HepG2 (cell line): Measurements from ENCODE around the gene TMEM154. TPM values are rescaled to one million over a fixed set of nuclear protein-coding genes. Genes with fewer than 3 reads are reported as not detected.

Experiments
- ATAC-seq: fragments of 200-7000 bp; cut with Tn5 transposase; 3 replicates; pipeline ENCODE4 v1.9.1; 2020; ENCODE audit warnings: mild to moderate bottlenecking, moderate library complexity
- BruUV-seq: library from RNA; stranded (reverse); fragments of 400-500 nt; replicated peaks from 2 replicates; lab custom pipeline; 2021; lab: Mats Ljungman, UMichigan
- CTCF ChIA-PET: fragments of 300-600 bp; formaldehyde crosslinking; extraction: SDS; loops from one replicate; lab custom pipeline; 2021; ENCODE audit warnings: low total read pairs, inconsistent platforms, low intra/inter-chr PET ratio; lab: Yijun Ruan, JAX
- POLR2A ChIA-PET: fragments of 350-600 bp; sonication (Branson Sonifier 250); formaldehyde crosslinking; loops from one replicate; lab custom pipeline; 2020; ENCODE audit warnings: antibody characterized with exemption, inconsistent platforms; lab: Yijun Ruan, JAX
- DNase-seq: peaks from one replicate; pipeline ENCODE4 v3.0.0-alpha.2; 2015; ENCODE audit warnings: low spot score
- FAIRE-seq: peaks from 3 replicates; lab custom pipeline; 2011; peaks lifted over from hg19 to GRCh38; lab: Jason Lieb, UNC
- H2AFZ ChIP-seq: one replicate; pipeline ENCODE4 v1.6.1; 2011; ENCODE audit warnings: low read length, inconsistent platforms
- H3K27ac ChIP-seq: fragments of 300-600 bp; 3 replicates; pipeline ENCODE4 v1.8.0; 2011; ENCODE audit warnings: mixed run types, mild to moderate bottlenecking, mixed read lengths, low read length, inconsistent platforms; ENCODE audit not compliant: insufficient read depth; ENCODE audit errors: extremely low read length
- H3K27me3 ChIP-seq, 2 experiments: fragments of 200-600 bp in 1 of 2; 2 replicates in 1 of 2; 3 replicates in 1 of 2; pipeline versions ENCODE4 v1.6.0 to v1.8.0; 2011; ENCODE audit warnings: low read length in 2 of 2, mild to moderate bottlenecking in 2 of 2, moderate library complexity in 2 of 2, inconsistent platforms in 1 of 2; ENCODE audit not compliant: insufficient read depth in 2 of 2, control insufficient read depth in 1 of 2
- H3K36me3 ChIP-seq, 2 experiments: fragments of 200-600 bp in 1 of 2; replicated peaks in 1 of 2; 2 replicates in 1 of 2; 3 replicates in 1 of 2; pipeline versions ENCODE4 v1.5.1 to v1.8.0; 2011; ENCODE audit warnings: low read length in 2 of 2, inconsistent platforms in 1 of 2; ENCODE audit not compliant: insufficient read depth in 2 of 2, control insufficient read depth in 1 of 2
- H3K4me1 ChIP-seq: 2 replicates; pipeline ENCODE4 v1.5.1; 2012; ENCODE audit warnings: low read length, inconsistent platforms; ENCODE audit not compliant: insufficient read depth
- H3K4me2 ChIP-seq: 2 replicates; pipeline ENCODE4 v1.6.0; 2011; ENCODE audit warnings: low read depth, low read length, inconsistent platforms
- H3K4me3 ChIP-seq, 3 experiments: fragments of 200-600 bp in 1 of 3; sonication (generic), shearing (Covaris generic) in 1 of 3; replicated peaks in 1 of 3; 2 replicates each; pipeline ENCODE4 v1.5.1; 2011 to 2016; ENCODE audit warnings: low read length in 3 of 3, inconsistent platforms in 2 of 3, low read depth in 2 of 3, mild to moderate bottlenecking in 2 of 3, control low read depth in 1 of 3, mixed read lengths in 1 of 3; ENCODE audit not compliant: insufficient read depth in 1 of 3
- H3K79me2 ChIP-seq: one replicate; pipeline ENCODE4 v1.6.1; 2011; ENCODE audit warnings: low read length, inconsistent platforms; ENCODE audit not compliant: insufficient read depth
- H3K9ac ChIP-seq: 2 replicates; pipeline ENCODE4 v1.6.0; 2011; ENCODE audit warnings: mild to moderate bottlenecking, low read depth, low read length, inconsistent platforms; ENCODE audit not compliant: insufficient read depth
- H3K9me3 ChIP-seq: 2 replicates; pipeline ENCODE4 v1.5.1; 2012; ENCODE audit warnings: mild to moderate bottlenecking, low read length
- H4K20me1 ChIP-seq: 2 replicates; pipeline ENCODE4 v1.6.0; 2011; ENCODE audit warnings: inconsistent platforms, mild to moderate bottlenecking, low read length, moderate library complexity; ENCODE audit not compliant: insufficient read depth
- ASH2L ChIP-seq: fragments of 300-600, 200-600 bp; sonication (generic); IDR thresholded peaks from 2 replicates; pipeline ENCODE4 v1.7.0; 2017; ENCODE audit warnings: low read depth, mild to moderate bottlenecking, moderate library complexity, mixed read lengths, low read length; ENCODE audit not compliant: insufficient read length
- NR2F1 ChIP-seq, 2 experiments: fragments of 450-650 bp in 1 of 2; formaldehyde crosslinking in 1 of 2; IDR thresholded peaks; 2 replicates each; pipeline versions ENCODE4 v1.5.0 to v1.6.1; 2016 to 2020; ENCODE audit warnings: mild to moderate bottlenecking in 1 of 2, missing compliant biosample characterization in 1 of 2, missing genetic modification reagents in 1 of 2, moderate library complexity in 1 of 2
- NR2F6 ChIP-seq, 2 experiments: IDR thresholded peaks; 2 replicates each; pipeline ENCODE4 v1.6.1; 2016; ENCODE audit warnings: antibody characterized with exemption in 1 of 2, mild to moderate bottlenecking in 1 of 2
- RXRB ChIP-seq: IDR thresholded peaks from 2 replicates; pipeline ENCODE4 v1.6.1; 2016; ENCODE audit warnings: borderline replicate concordance, missing genetic modification reagents, missing compliant biosample characterization
- SOX13 ChIP-seq, 3 experiments: fragments of 450-650 bp in 1 of 3; sonication (generic) in 1 of 3; formaldehyde crosslinking in 1 of 3; IDR thresholded peaks in 2 of 3; conservative IDR thresholded peaks in 1 of 3; 2 replicates each; pipeline versions ENCODE4 v1.5.0 to v1.6.1; 2016 to 2020; ENCODE audit warnings: antibody characterized with exemption in 1 of 3, mild to moderate bottlenecking in 1 of 3, missing compliant biosample characterization in 1 of 3, missing genetic modification reagents in 1 of 3, moderate library complexity in 1 of 3
- SOX5 ChIP-seq: IDR thresholded peaks from 2 replicates; pipeline ENCODE4 v1.6.1; 2016; ENCODE audit warnings: borderline replicate concordance
- ZNF143 ChIP-seq: sonication (generic); formaldehyde crosslinking; IDR thresholded peaks from 2 replicates; pipeline ENCODE4 v1.4.0; 2020; ENCODE audit warnings: missing genetic modification reagents
- ZNF292 ChIP-seq: sonication (generic); formaldehyde crosslinking; IDR thresholded peaks from 2 replicates; pipeline ENCODE4 v1.8.1; 2022; ENCODE audit warnings: mild to moderate bottlenecking, low read depth, missing genetic modification reagents, borderline replicate concordance
- ZNF430 ChIP-seq: sonication (generic); formaldehyde crosslinking; IDR thresholded peaks from 2 replicates; pipeline ENCODE4 v1.9.0; 2021; ENCODE audit warnings: mild to moderate bottlenecking, missing genetic modification reagents
- ZNF644 ChIP-seq: IDR thresholded peaks from 2 replicates; pipeline ENCODE4 v1.6.1; 2016; ENCODE audit warnings: low read depth
- WGBS: methylation state at CpG from one replicate; pipeline ENCODE4 v1.1.6; 2017; ENCODE audit warnings: low lambda C conversion rate; 5-methylcytosine and 5-hydroxymethylcytosine counted together
- in situ Hi-C: cut with HindIII; loops from 2 replicates; pipeline ENCODE4 v1.10.0; 2017; ENCODE audit warnings: low pct_unique_long_range_greater_than_20kb; ENCODE audit not compliant: extremely low pct_ligation_motif_present
- intact Hi-C: fragments of 100-400 bp; cut with micrococcal nuclease; formaldehyde crosslinking; loops from one replicate; pipeline ENCODE4 v1.10.0; 2022; ENCODE audit not compliant: unreplicated experiment
- polyA plus RNA-seq, 8 experiments: library from polyadenylated mRNA; depleted of rRNA in 3 of 8; stranded (reverse) in 7 of 8; unstranded in 1 of 8; fragments of >200 nt; fragmentation: Illumina TruSeq in 4 of 8; extraction: Trizol in 4 of 8; gene quantifications; 2 replicates each; pipeline versions ENCODE4 v1.2.1 to v1.2.3, GENCODE V29; 2011 to 2016; ENCODE audit warnings: low read depth in 4 of 8, missing spikeins in 1 of 8, mixed read lengths in 1 of 8; ENCODE audit not compliant: insufficient read depth in 1 of 8
- total RNA-seq, 5 experiments: library from RNA; depleted of rRNA; stranded (reverse); fragments of >200 nt; fragmentation: Illumina TruSeq; extraction: Trizol; gene quantifications; 2 replicates each; pipeline ENCODE4 v1.2.3, GENCODE V29; 2016; ENCODE audit warnings: low read depth in 1 of 5
- TF ChIP-seq, protein P1 (sequence below): sonication (generic); formaldehyde crosslinking; IDR thresholded peaks from 2 replicates; pipeline ENCODE4 v1.4.0; 2020; ENCODE audit warnings: missing genetic modification reagents
- TF ChIP-seq, protein P2 (sequence below): sonication (generic); formaldehyde crosslinking; IDR thresholded peaks from 2 replicates; pipeline ENCODE4 v1.4.0; 2020; ENCODE audit warnings: missing genetic modification reagents
- TF ChIP-seq, protein P3 (sequence below): sonication (generic); formaldehyde crosslinking; IDR thresholded peaks from 2 replicates; pipeline ENCODE4 v1.4.0; 2020; ENCODE audit warnings: missing genetic modification reagents, mild to moderate bottlenecking, borderline replicate concordance

The TMEM154 gene
- total and polyA plus RNA-seq, 2 of the 13 experiments (the other 11 are each of a cell fraction or from before 2014, with no cell fraction given), result 0.03 TPM; not detected in 1

DNA sequence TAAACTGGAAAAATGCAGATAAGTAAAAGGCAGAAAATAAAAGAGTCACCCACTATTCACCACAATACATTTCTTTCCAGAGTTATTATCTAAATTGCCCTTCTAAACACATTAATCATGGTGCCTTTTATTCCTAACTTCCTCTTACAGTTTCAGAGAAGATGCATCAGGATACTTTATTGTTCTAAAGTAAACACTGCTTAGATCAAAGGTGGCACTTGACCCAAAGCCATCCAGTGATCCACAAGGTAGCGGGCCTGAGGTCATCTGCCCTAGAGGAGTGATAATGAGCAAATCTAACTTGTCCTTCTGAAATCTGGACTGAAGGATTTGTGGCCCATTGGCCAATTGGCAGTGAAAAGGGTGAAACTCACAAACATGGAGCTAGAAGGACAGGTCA lies 12.0 kb upstream of the TMEM154 start:
- Histone ChIP-seq H3K4me1 (peaks cover 30% of the 10 kb centered on the region), H3K9ac (no peak overlapping the region), H3K27me3 (no peaks in the 10 kb centered on the region; a peak in 1 of 5 replicates), H3K4me2 (no peak overlapping the region), H3K4me3 (no peak overlapping the region), H2AFZ (no peak overlapping the region), H3K9me3 (no peaks in the 10 kb centered on the region), H3K36me3 (no peaks in the 10 kb centered on the region), H3K79me2 (no peaks in the 10 kb centered on the region), H4K20me1 (no peaks in the 10 kb centered on the region), H3K27ac (no peak overlapping the region)
- in situ Hi-C loops, result no loop called here
- peak; percentile 20 for DNase-seq
- CTCF ChIA-PET, result no interaction called here
- no peak; the same call in 2 of the 3 replicates for ATAC-seq
- BruUV-seq, result no TSS peak
- FAIRE-seq, result no peak
- intact Hi-C loops, result no loop called here
- WGBS, result 0% methylated on average over 1 of the region's 1 CpG
- POLR2A ChIA-PET, result no interaction called here
- no peak for TF ChIP-seq ZNF430 (CRISPR knock-in tag)
- no peak for TF ChIP-seq SOX13 (IDR thresholded peaks at IDR 0.05)
- TF ChIP-seq SOX13 (CRISPR knock-in tag; conservative IDR thresholded peaks at IDR 0.05 in 1 of 2, IDR thresholded peaks at IDR 0.05 in 1 of 2), result peak in 1 of 2 experiments; percentile 29; a peak in 1 of 4 replicates
- peak; percentile 51; the same call in 1 of the 2 replicates for TF ChIP-seq SOX5 (CRISPR knock-in tag)
- no peak for TF ChIP-seq ZNF143 (CRISPR knock-in tag)
- peak; percentile 32; the same call in 1 of the 2 replicates for TF ChIP-seq ZNF644 (CRISPR knock-in tag)
- TF ChIP-seq, protein P1, sequence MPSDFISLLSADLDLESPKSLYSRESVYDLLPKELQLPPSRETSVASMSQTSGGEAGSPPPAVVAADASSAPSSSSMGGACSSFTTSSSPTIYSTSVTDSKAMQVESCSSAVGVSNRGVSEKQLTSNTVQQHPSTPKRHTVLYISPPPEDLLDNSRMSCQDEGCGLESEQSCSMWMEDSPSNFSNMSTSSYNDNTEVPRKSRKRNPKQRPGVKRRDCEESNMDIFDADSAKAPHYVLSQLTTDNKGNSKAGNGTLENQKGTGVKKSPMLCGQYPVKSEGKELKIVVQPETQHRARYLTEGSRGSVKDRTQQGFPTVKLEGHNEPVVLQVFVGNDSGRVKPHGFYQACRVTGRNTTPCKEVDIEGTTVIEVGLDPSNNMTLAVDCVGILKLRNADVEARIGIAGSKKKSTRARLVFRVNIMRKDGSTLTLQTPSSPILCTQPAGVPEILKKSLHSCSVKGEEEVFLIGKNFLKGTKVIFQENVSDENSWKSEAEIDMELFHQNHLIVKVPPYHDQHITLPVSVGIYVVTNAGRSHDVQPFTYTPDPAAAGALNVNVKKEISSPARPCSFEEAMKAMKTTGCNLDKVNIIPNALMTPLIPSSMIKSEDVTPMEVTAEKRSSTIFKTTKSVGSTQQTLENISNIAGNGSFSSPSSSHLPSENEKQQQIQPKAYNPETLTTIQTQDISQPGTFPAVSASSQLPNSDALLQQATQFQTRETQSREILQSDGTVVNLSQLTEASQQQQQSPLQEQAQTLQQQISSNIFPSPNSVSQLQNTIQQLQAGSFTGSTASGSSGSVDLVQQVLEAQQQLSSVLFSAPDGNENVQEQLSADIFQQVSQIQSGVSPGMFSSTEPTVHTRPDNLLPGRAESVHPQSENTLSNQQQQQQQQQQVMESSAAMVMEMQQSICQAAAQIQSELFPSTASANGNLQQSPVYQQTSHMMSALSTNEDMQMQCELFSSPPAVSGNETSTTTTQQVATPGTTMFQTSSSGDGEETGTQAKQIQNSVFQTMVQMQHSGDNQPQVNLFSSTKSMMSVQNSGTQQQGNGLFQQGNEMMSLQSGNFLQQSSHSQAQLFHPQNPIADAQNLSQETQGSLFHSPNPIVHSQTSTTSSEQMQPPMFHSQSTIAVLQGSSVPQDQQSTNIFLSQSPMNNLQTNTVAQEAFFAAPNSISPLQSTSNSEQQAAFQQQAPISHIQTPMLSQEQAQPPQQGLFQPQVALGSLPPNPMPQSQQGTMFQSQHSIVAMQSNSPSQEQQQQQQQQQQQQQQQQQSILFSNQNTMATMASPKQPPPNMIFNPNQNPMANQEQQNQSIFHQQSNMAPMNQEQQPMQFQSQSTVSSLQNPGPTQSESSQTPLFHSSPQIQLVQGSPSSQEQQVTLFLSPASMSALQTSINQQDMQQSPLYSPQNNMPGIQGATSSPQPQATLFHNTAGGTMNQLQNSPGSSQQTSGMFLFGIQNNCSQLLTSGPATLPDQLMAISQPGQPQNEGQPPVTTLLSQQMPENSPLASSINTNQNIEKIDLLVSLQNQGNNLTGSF (CRISPR knock-in tag), result no peak
- TF ChIP-seq ASH2L, result no peak
- TF ChIP-seq, protein P2, sequence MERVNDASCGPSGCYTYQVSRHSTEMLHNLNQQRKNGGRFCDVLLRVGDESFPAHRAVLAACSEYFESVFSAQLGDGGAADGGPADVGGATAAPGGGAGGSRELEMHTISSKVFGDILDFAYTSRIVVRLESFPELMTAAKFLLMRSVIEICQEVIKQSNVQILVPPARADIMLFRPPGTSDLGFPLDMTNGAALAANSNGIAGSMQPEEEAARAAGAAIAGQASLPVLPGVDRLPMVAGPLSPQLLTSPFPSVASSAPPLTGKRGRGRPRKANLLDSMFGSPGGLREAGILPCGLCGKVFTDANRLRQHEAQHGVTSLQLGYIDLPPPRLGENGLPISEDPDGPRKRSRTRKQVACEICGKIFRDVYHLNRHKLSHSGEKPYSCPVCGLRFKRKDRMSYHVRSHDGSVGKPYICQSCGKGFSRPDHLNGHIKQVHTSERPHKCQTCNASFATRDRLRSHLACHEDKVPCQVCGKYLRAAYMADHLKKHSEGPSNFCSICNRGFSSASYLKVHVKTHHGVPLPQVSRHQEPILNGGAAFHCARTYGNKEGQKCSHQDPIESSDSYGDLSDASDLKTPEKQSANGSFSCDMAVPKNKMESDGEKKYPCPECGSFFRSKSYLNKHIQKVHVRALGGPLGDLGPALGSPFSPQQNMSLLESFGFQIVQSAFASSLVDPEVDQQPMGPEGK (CRISPR knock-in tag), result no peak
- TF ChIP-seq, protein P3, sequence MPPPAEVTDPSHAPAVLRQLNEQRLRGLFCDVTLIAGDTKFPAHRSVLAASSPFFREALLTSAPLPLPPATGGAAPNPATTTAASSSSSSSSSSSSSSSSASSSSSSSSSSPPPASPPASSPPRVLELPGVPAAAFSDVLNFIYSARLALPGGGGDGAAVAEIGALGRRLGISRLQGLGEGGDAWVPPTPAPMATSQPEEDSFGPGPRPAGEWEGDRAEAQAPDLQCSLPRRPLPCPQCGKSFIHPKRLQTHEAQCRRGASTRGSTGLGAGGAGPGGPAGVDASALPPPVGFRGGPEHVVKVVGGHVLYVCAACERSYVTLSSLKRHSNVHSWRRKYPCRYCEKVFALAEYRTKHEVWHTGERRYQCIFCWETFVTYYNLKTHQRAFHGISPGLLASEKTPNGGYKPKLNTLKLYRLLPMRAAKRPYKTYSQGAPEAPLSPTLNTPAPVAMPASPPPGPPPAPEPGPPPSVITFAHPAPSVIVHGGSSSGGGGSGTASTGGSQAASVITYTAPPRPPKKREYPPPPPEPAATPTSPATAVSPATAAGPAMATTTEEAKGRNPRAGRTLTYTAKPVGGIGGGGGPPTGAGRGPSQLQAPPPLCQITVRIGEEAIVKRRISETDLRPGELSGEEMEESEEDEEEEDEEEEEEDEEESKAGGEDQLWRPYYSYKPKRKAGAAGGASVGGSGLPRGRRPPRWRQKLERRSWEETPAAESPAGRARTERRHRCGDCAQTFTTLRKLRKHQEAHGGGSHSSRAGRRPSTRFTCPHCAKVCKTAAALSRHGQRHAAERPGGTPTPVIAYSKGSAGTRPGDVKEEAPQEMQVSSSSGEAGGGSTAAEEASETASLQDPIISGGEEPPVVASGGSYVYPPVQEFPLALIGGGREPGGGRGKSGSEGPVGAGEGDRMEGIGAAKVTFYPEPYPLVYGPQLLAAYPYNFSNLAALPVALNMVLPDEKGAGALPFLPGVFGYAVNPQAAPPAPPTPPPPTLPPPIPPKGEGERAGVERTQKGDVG, result no peak
- peak; percentile 25; the same call in 1 of the 2 replicates for TF ChIP-seq RXRB (CRISPR knock-in tag)
- 0 out of 4 replicates have a peak, but pooled peaks have one; percentile 29 to 33 for TF ChIP-seq NR2F1 (CRISPR knock-in tag; IDR thresholded peaks at IDR 0.05)
- no peak for TF ChIP-seq ZNF292 (CRISPR knock-in tag)
- 0 out of 2 replicates have a peak, but pooled peaks have one; percentile 20 for TF ChIP-seq NR2F6 (IDR thresholded peaks at IDR 0.05)
- no peak for TF ChIP-seq NR2F6 (CRISPR knock-in tag; IDR thresholded peaks at IDR 0.05)
